Measurements from ENCODE around the gene UBL3. TPM values are rescaled to one million over a fixed set of nuclear protein-coding genes. Genes with fewer than 3 reads are reported as not detected.

The UBL3 gene, protein sequence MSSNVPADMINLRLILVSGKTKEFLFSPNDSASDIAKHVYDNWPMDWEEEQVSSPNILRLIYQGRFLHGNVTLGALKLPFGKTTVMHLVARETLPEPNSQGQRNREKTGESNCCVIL
- total RNA-seq (100 to 1,000 TPM in 1 of 2 donors, 10 to 100 TPM in 1; 37.5 to 145 TPM), polyA plus RNA-seq (ENCODE audit: insufficient read length in 2 of 2) (100 to 1,000 TPM; 139 to 200 TPM)
- long read RNA-seq, donor 1, full-length matches to known transcripts, result 65 of 65 reads
- long read RNA-seq, donor 1, partial matches to known transcripts, result 0 of 65 reads
- long read RNA-seq, donor 1, other reads (novel, unspliced or antisense), result 0 of 65 reads
- long read RNA-seq, donor 2, full-length matches to known transcripts, result 25 of 30 reads
- long read RNA-seq, donor 2, partial matches to known transcripts, result 5 of 30 reads
- long read RNA-seq, donor 2, other reads (novel, unspliced or antisense), result 0 of 30 reads
- long read RNA-seq, donor 3, full-length matches to known transcripts, result 46 of 53 reads
- long read RNA-seq, donor 3, partial matches to known transcripts, result 7 of 53 reads
- long read RNA-seq, donor 3, other reads (novel, unspliced or antisense), result 0 of 53 reads
- long read RNA-seq, donor 4, full-length matches to known transcripts, result 16 of 16 reads
- long read RNA-seq, donor 4, partial matches to known transcripts, result 0 of 16 reads
- long read RNA-seq, donor 4, other reads (novel, unspliced or antisense), result 0 of 16 reads

DNA sequence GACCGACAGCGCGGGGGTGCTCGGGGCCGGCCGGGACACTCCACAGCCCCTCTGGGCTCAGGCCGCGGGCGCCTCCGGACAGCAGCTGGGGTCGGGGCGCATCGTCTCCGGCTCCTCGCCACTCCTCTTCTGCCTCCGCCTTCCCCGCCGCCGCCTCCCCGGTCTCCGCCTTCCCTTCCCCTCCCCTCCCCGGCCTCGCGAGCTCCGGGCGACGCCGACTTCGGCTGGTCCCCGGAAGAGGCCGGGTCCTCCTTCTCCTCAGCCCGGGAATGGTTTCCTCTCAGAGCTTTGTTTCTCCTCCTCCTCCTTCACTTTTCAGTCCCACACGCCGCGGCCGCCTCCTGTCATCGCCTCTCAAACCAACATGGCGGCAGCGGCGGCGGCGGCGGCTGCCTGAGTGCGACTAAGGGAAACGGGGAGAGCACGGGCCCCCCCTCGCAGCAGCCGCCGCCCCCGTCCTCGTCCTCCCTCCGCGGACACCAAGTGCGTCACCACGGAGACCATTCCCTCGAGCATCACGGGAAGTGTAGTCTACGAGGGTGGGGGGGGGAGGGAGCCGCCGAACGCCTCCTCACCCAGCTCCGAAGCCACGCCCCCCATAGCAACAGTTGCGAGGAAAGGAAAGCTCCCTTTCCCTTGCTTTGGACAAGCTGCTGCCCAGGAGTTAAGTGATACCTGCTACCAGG is at the start of gene UBL3:
TSS of gene UBL3 (minus strand) at position 405 of the 686 bp plus-strand sequence. CDS start 1,079 bp downstream, outside the sequence.
- no peaks in the 10 kb centered on the region for H3K9me3 ChIP-seq (ENCODE audit: control insufficient read depth, insufficient read depth, low read length)
- no peaks in the 10 kb centered on the region for H3K4me1 ChIP-seq (ENCODE audit: control insufficient read depth, insufficient read depth, low read length)
- peak within 1 kb of the TSS; percentile 86 for H3K4me3 ChIP-seq (ENCODE audit: low read depth, low read length)
- H3K27me3 ChIP-seq (ENCODE audit: control insufficient read depth, insufficient read depth, low read length), result no peaks in the 10 kb centered on the region
- DNase-seq (ENCODE audit: low read depth in 4 of 6, low spot score in 6 of 6), result peak; percentile 88 to 99 (median 97)
- WGBS (ENCODE audit: insufficient coverage), result under 1% methylated on average over 52 of the region's 64 CpGs
- no peaks in the 10 kb centered on the region for H3K36me3 ChIP-seq (ENCODE audit: control insufficient read depth, insufficient read depth, low read length)
- peak within 1 kb of the TSS; percentile 98 for H3K27ac ChIP-seq (ENCODE audit: low read depth, low read length)

GRCh38 chr13:29897102-29897501 is 46.7 kb upstream of the UBL3 start:
- DNase-seq (ENCODE audit: low read depth in 4 of 6, low spot score in 6 of 6), result no peak
- H3K27ac ChIP-seq (ENCODE audit: low read depth, low read length), result no peak overlapping the region
- H3K27me3 ChIP-seq (ENCODE audit: control insufficient read depth, insufficient read depth, low read length), result no peaks in the 10 kb centered on the region
- no peaks in the 10 kb centered on the region for H3K36me3 ChIP-seq (ENCODE audit: control insufficient read depth, insufficient read depth, low read length)
- no peak overlapping the region for H3K4me3 ChIP-seq (ENCODE audit: low read depth, low read length)
- peaks cover 2% of the 10 kb centered on the region for H3K4me1 ChIP-seq (ENCODE audit: control insufficient read depth, insufficient read depth, low read length)
- H3K9me3 ChIP-seq (ENCODE audit: control insufficient read depth, insufficient read depth, low read length), result peaks cover 3% of the 10 kb centered on the region
- no CpG with 5 or more reads among the region's 4 CpGs for WGBS (ENCODE audit: insufficient coverage)

DNA sequence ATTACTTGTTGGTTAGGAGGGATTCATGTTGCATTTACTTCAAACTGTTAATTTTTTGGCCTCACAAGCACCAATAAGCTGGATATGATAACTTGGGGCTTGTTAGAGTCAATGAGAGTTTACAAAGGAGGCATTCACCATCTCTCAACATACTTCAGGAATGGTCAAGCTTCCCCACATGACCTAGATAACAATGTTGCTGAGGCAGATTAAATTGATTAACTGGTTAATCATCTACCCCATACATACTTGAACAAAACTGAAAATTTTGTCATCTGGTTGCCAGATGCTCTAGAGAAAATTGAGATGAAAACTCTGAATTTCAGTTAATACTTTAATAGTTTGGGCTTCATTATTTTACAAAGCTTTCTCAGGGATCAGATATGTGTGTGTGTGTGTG is 43.0 kb upstream of the UBL3 start:
- no peak for DNase-seq (ENCODE audit: low read depth in 4 of 6, low spot score in 6 of 6)
- H3K27ac ChIP-seq (ENCODE audit: low read depth, low read length), result no peak overlapping the region
- H3K4me3 ChIP-seq (ENCODE audit: low read depth, low read length), result no peak overlapping the region
- H3K9me3 ChIP-seq (ENCODE audit: control insufficient read depth, insufficient read depth, low read length), result no peaks in the 10 kb centered on the region
- H3K4me1 ChIP-seq (ENCODE audit: control insufficient read depth, insufficient read depth, low read length), result peaks cover 13% of the 10 kb centered on the region
- H3K27me3 ChIP-seq (ENCODE audit: control insufficient read depth, insufficient read depth, low read length), result no peaks in the 10 kb centered on the region
- no peaks in the 10 kb centered on the region for H3K36me3 ChIP-seq (ENCODE audit: control insufficient read depth, insufficient read depth, low read length)

DNA sequence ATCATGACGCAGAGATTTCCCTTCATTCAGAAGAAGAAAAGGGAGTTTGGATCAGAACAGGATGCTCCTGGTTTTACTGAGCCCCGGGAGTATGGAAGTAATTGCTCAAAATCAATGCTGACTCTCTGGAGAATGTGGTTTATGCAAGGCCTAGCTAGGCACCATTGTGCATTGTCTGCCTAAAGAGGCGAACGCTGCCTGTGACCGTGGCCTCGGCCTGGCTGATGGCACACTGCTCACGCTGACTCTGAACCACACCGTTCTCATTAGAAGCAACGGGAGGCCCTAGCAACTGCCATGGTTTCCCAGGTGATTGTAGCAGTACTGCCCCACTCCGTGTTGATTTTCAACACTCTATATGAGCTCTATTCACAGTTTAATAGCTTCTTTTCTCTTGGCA is 41.7 kb upstream of the UBL3 start:
- H3K27me3 ChIP-seq (ENCODE audit: control insufficient read depth, insufficient read depth, low read length), result no peaks in the 10 kb centered on the region
- WGBS (ENCODE audit: insufficient coverage), result 11% methylated on average over 10 of the region's 10 CpGs
- peaks cover 20% of the 10 kb centered on the region for H3K4me1 ChIP-seq (ENCODE audit: control insufficient read depth, insufficient read depth, low read length)
- no peak overlapping the region for H3K4me3 ChIP-seq (ENCODE audit: low read depth, low read length)
- H3K9me3 ChIP-seq (ENCODE audit: control insufficient read depth, insufficient read depth, low read length), result no peaks in the 10 kb centered on the region
- DNase-seq (ENCODE audit: low read depth in 4 of 6, low spot score in 6 of 6), result peak in 5 of 6 donors; percentile 38 to 90 (median 55)
- no peaks in the 10 kb centered on the region for H3K36me3 ChIP-seq (ENCODE audit: control insufficient read depth, insufficient read depth, low read length)
- peak overlapping the region; percentile 40 for H3K27ac ChIP-seq (ENCODE audit: low read depth, low read length)

GRCh38 chr13:29889111-29889510 is 38.7 kb upstream of the UBL3 start:
- no CpG with 5 or more reads among the region's 3 CpGs for WGBS (ENCODE audit: insufficient coverage)
- no peaks in the 10 kb centered on the region for H3K9me3 ChIP-seq (ENCODE audit: control insufficient read depth, insufficient read depth, low read length)
- peaks cover 30% of the 10 kb centered on the region for H3K4me1 ChIP-seq (ENCODE audit: control insufficient read depth, insufficient read depth, low read length)
- peak in 2 of 6 donors; percentile 45 to 49 for DNase-seq (ENCODE audit: low read depth in 4 of 6, low spot score in 6 of 6)
- no peaks in the 10 kb centered on the region for H3K36me3 ChIP-seq (ENCODE audit: control insufficient read depth, insufficient read depth, low read length)
- H3K27ac ChIP-seq (ENCODE audit: low read depth, low read length), result peak overlapping the region; percentile 84
- H3K4me3 ChIP-seq (ENCODE audit: low read depth, low read length), result no peak overlapping the region
- H3K27me3 ChIP-seq (ENCODE audit: control insufficient read depth, insufficient read depth, low read length), result no peaks in the 10 kb centered on the region

DNA sequence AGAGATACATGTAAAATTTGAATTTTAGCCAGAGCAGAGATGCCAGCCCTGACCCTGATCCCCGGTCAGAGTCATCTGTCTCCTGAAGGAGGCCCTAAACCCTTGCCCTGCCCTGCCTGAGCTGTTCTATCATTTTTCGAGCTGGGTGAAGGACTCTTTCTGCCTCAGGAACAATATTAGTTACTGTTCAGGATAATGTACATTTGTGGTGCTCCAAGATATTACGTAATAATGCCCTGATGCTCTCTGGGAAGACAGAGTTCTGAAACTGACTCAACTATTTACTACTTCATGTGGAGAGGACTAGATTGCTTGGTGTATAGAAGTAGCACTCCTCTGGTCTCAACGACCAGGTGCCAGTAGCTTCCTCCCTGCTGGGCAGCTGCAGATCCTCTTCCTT is 37.9 kb upstream of the UBL3 start:
- H3K36me3 ChIP-seq (ENCODE audit: control insufficient read depth, insufficient read depth, low read length), result no peaks in the 10 kb centered on the region
- no peaks in the 10 kb centered on the region for H3K9me3 ChIP-seq (ENCODE audit: control insufficient read depth, insufficient read depth, low read length)
- 75% methylated on average over 1 of the region's 4 CpGs for WGBS (ENCODE audit: insufficient coverage)
- H3K4me3 ChIP-seq (ENCODE audit: low read depth, low read length), result no peak overlapping the region
- DNase-seq (ENCODE audit: low read depth in 4 of 6, low spot score in 6 of 6), result no peak
- H3K27ac ChIP-seq (ENCODE audit: low read depth, low read length), result peak overlapping the region; percentile 84
- H3K4me1 ChIP-seq (ENCODE audit: control insufficient read depth, insufficient read depth, low read length), result peaks cover 33% of the 10 kb centered on the region
- no peaks in the 10 kb centered on the region for H3K27me3 ChIP-seq (ENCODE audit: control insufficient read depth, insufficient read depth, low read length)

- no peaks in the 10 kb centered on the region for H3K9me3 ChIP-seq (ENCODE audit: control insufficient read depth, insufficient read depth, low read length)
- H3K36me3 ChIP-seq (ENCODE audit: control insufficient read depth, insufficient read depth, low read length), result no peaks in the 10 kb centered on the region
- 78% methylated on average over 4 of the region's 5 CpGs for WGBS (ENCODE audit: insufficient coverage)
- no peaks in the 10 kb centered on the region for H3K27me3 ChIP-seq (ENCODE audit: control insufficient read depth, insufficient read depth, low read length)
- no peak for DNase-seq (ENCODE audit: low read depth in 4 of 6, low spot score in 6 of 6)
- no peak overlapping the region for H3K4me3 ChIP-seq (ENCODE audit: low read depth, low read length)
- peak overlapping the region; percentile 84 for H3K27ac ChIP-seq (ENCODE audit: low read depth, low read length)
- peaks cover 33% of the 10 kb centered on the region for H3K4me1 ChIP-seq (ENCODE audit: control insufficient read depth, insufficient read depth, low read length)
Measured at GRCh38 chr13:29887686-29888085, 37.3 kb upstream of the UBL3 start.

- H3K36me3 ChIP-seq (ENCODE audit: control insufficient read depth, insufficient read depth, low read length), result no peaks in the 10 kb centered on the region
- no peaks in the 10 kb centered on the region for H3K27me3 ChIP-seq (ENCODE audit: control insufficient read depth, insufficient read depth, low read length)
- 63% methylated on average over 2 of the region's 5 CpGs for WGBS (ENCODE audit: insufficient coverage)
- no peaks in the 10 kb centered on the region for H3K9me3 ChIP-seq (ENCODE audit: control insufficient read depth, insufficient read depth, low read length)
- peaks cover 31% of the 10 kb centered on the region for H3K4me1 ChIP-seq (ENCODE audit: control insufficient read depth, insufficient read depth, low read length)
- no peak overlapping the region for H3K4me3 ChIP-seq (ENCODE audit: low read depth, low read length)
- H3K27ac ChIP-seq (ENCODE audit: low read depth, low read length), result peak overlapping the region; percentile 84
- no peak for DNase-seq (ENCODE audit: low read depth in 4 of 6, low spot score in 6 of 6)
Measured at GRCh38 chr13:29887030-29887557, 36.7 kb upstream of the UBL3 start.

DNA sequence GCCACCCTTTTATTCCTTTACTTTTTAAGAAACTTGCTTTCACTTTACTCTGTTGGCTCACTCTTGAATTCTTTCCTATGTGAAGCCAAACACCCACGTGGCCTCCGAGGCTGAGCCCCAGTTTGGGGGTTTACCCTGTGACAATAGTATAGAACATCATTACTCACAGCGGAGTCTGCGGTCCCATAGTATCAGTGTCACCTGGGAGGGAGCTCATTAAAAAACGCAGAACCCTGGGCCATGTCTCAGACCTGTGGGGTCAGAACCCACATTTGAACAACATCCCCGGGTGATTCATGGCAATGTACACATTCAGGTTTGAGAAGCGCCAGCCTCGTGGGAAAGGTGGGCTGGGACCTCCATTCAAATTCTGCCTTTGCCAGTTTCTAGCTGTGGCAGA is 36.0 kb upstream of the UBL3 start:
- no peak overlapping the region for H3K4me3 ChIP-seq (ENCODE audit: low read depth, low read length)
- H3K27ac ChIP-seq (ENCODE audit: low read depth, low read length), result no peak overlapping the region
- H3K27me3 ChIP-seq (ENCODE audit: control insufficient read depth, insufficient read depth, low read length), result no peaks in the 10 kb centered on the region
- WGBS (ENCODE audit: insufficient coverage), result 77% methylated on average over 5 of the region's 8 CpGs
- no peaks in the 10 kb centered on the region for H3K36me3 ChIP-seq (ENCODE audit: control insufficient read depth, insufficient read depth, low read length)
- peaks cover 29% of the 10 kb centered on the region for H3K4me1 ChIP-seq (ENCODE audit: control insufficient read depth, insufficient read depth, low read length)
- DNase-seq (ENCODE audit: low read depth in 4 of 6, low spot score in 6 of 6), result no peak
- no peaks in the 10 kb centered on the region for H3K9me3 ChIP-seq (ENCODE audit: control insufficient read depth, insufficient read depth, low read length)

Measured in spinal cord (tissue), 10 donors.